Keratinocyte (primary cell): ENCODE results near the gene ZNF521. TPM values are rescaled to one million over a fixed set of nuclear protein-coding genes. Genes with fewer than 3 reads are reported as not detected.

ENCODE experiments used
- DNase-seq: peaks from one replicate; pipeline ENCODE4 v3.0.0-alpha.2; 2011; ENCODE audit warnings: low read depth, missing footprints, low spot score
- FAIRE-seq: peaks from 2 replicates; lab custom pipeline; 2011; peaks lifted over from hg19 to GRCh38; lab: Jason Lieb, UNC
- H2AFZ ChIP-seq: 2 replicates; pipeline ENCODE4 v1.6.0; 2012; ENCODE audit warnings: low read length, control low read depth, inconsistent platforms; ENCODE audit not compliant: control insufficient read depth
- H3K27ac ChIP-seq: 2 replicates; pipeline ENCODE4 v1.5.1; 2011; ENCODE audit warnings: low read length; ENCODE audit not compliant: control insufficient read depth, insufficient read depth
- H3K27me3 ChIP-seq: 3 replicates; pipeline ENCODE4 v1.6.0; 2011; ENCODE audit warnings: low read length; ENCODE audit not compliant: control insufficient read depth, insufficient read depth; ENCODE audit errors: extremely low read depth
- H3K36me3 ChIP-seq, 2 experiments: 2 replicates in 1 of 2; 3 replicates in 1 of 2; pipeline ENCODE4 v1.5.1; 2011; ENCODE audit warnings: low read length in 2 of 2, mild to moderate bottlenecking in 1 of 2; ENCODE audit not compliant: control insufficient read depth in 2 of 2, insufficient read depth in 2 of 2; ENCODE audit errors: extremely low read depth in 1 of 2
- H3K4me1 ChIP-seq: 3 replicates; pipeline ENCODE4 v1.5.1; 2011; ENCODE audit warnings: low read length; ENCODE audit not compliant: control insufficient read depth, insufficient read depth; ENCODE audit errors: extremely low read depth
- H3K4me2 ChIP-seq: 3 replicates; pipeline ENCODE4 v1.6.0; 2011; ENCODE audit warnings: low read depth, low read length; ENCODE audit not compliant: control insufficient read depth, insufficient read depth; ENCODE audit errors: extremely low read depth
- H3K4me3 ChIP-seq, 3 experiments: fragments of 200-600 bp in 1 of 3; sonication (generic) in 1 of 3; 2 replicates in 2 of 3; 3 replicates in 1 of 3; pipeline ENCODE4 v1.5.1; 2011 to 2016; ENCODE audit warnings: low read length in 3 of 3, mild to moderate bottlenecking in 3 of 3, control low read depth in 2 of 3, inconsistent platforms in 1 of 3, low read depth in 1 of 3, mixed read lengths in 1 of 3, mixed run types in 1 of 3, moderate library complexity in 1 of 3; ENCODE audit not compliant: control insufficient read depth in 2 of 3, insufficient read depth in 2 of 3; ENCODE audit errors: extremely low read depth in 1 of 3
- H3K79me2 ChIP-seq: 2 replicates; pipeline ENCODE4 v1.6.0; 2012; ENCODE audit warnings: low read length; ENCODE audit not compliant: control insufficient read depth, insufficient read depth
- H3K9ac ChIP-seq: 3 replicates; pipeline ENCODE4 v1.6.0; 2011; ENCODE audit warnings: low read length; ENCODE audit not compliant: control insufficient read depth, insufficient read depth; ENCODE audit errors: extremely low read depth
- H3K9me1 ChIP-seq: 3 replicates; pipeline ENCODE4 v1.6.0; 2011; ENCODE audit warnings: low read length; ENCODE audit not compliant: control insufficient read depth, insufficient read depth; ENCODE audit errors: extremely low read depth
- H3K9me3 ChIP-seq: 2 replicates; pipeline ENCODE4 v1.5.1; 2012; ENCODE audit warnings: low read depth, low read length; ENCODE audit not compliant: control insufficient read depth
- H4K20me1 ChIP-seq: 3 replicates; pipeline ENCODE4 v1.6.0; 2011; ENCODE audit warnings: low read length; ENCODE audit not compliant: control insufficient read depth, insufficient read depth; ENCODE audit errors: extremely low read depth
- EZH2 ChIP-seq: IDR thresholded peaks from one replicate; pipeline ENCODE4 v1.6.1; 2012; ENCODE audit warnings: inconsistent platforms, mild to moderate bottlenecking, low read length, moderate library complexity
- dilution Hi-C: fragments of 300-500 bp; cut with MboI; formaldehyde crosslinking; loops from one replicate; pipeline ENCODE4 v1.7.0; 2020; ENCODE audit warnings: low sequenced_read_pairs; ENCODE audit not compliant: extremely low pct_ligation_motif_present
- polyA plus RNA-seq, 5 experiments: library from polyadenylated mRNA; depleted of rRNA in 3 of 5; stranded (reverse) in 3 of 5; stranded (forward) in 1 of 5; unstranded in 1 of 5; fragments of >200 nt; gene quantifications; 1 replicate in 1 of 5; 2 replicates in 3 of 5; 3 replicates in 1 of 5; pipeline versions ENCODE4 v1.2.1 to v1.2.3, GENCODE V29; 2011 to 2012; ENCODE audit warnings: missing spikeins in 2 of 5, low read depth in 1 of 5, low replicate concordance in 1 of 5
- TF ChIP-seq, protein P1 (sequence below), 3 experiments: IDR thresholded peaks in 1 of 3; conservative IDR thresholded peaks in 1 of 3; optimal IDR thresholded peaks in 1 of 3; 2 replicates in 2 of 3; 3 replicates in 1 of 3; pipeline versions ENCODE3 to v1.5.1; 2011; ENCODE audit warnings: low read length in 3 of 3, mild to moderate bottlenecking in 3 of 3, moderate library complexity in 2 of 3, control low read depth in 1 of 3, inconsistent platforms in 1 of 3; ENCODE audit not compliant: insufficient read depth in 2 of 3; ENCODE audit errors: extremely low read depth in 1 of 3

The ZNF521 gene
- polyA plus RNA-seq, 1 donor (not counting 4 experiments of a cell fraction or from before 2014, with no cell fraction given): 0.07 TPM

DNA sequence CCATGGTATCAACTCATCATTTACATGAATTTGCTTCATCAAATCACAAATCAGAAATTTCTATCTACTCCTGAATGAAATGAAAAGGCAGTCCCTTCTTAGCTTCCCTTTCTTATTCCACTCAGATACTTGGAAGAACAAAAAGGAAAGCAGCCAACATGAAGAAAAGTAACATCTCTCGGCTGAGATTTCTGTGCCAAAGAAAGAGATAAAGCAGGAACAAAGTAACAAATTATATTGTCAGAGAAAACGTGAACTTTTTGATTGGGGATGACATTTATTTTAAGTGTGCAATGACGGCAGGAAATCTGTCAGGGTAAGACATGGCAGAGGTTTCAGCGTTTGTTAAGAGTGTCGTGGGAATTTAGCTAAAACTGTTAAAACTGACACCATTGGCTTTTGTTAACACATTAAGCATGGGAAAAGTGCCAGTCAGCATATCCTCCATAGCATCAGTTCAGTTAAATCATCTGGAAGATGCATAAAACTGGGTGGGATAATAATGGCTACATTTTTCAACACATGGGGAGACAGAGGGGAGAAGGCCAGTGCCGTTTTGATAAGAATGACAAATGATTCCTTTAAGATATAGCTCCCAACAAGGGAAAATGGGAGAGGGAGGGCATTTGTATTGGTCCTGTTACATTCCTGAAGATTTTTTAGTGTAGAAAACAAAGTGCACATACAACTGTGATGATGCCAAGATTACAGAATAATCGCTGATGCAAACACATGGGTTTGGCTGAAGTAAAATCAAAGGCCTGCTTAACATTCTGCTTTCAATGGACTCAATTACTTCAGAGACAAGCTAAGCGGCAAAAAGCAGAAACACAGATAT is 211.6 kb downstream of the ZNF521 start:
- Histone ChIP-seq H3K27ac (no peak overlapping the region), H3K4me3 (no peak overlapping the region), H4K20me1 (no peaks in the 10 kb centered on the region), H3K79me2 (no peaks in the 10 kb centered on the region), H3K9me1 (no peaks in the 10 kb centered on the region), H3K27me3 (no peaks in the 10 kb centered on the region), H3K36me3 (no peaks in the 10 kb centered on the region), H3K4me2 (no peak overlapping the region), H3K9me3 (no peaks in the 10 kb centered on the region), H3K9ac (no peak overlapping the region), H2AFZ (no peak overlapping the region), H3K4me1 (no peaks in the 10 kb centered on the region)
- no peak for FAIRE-seq
- no peak for DNase-seq
- TF ChIP-seq, protein P1, sequence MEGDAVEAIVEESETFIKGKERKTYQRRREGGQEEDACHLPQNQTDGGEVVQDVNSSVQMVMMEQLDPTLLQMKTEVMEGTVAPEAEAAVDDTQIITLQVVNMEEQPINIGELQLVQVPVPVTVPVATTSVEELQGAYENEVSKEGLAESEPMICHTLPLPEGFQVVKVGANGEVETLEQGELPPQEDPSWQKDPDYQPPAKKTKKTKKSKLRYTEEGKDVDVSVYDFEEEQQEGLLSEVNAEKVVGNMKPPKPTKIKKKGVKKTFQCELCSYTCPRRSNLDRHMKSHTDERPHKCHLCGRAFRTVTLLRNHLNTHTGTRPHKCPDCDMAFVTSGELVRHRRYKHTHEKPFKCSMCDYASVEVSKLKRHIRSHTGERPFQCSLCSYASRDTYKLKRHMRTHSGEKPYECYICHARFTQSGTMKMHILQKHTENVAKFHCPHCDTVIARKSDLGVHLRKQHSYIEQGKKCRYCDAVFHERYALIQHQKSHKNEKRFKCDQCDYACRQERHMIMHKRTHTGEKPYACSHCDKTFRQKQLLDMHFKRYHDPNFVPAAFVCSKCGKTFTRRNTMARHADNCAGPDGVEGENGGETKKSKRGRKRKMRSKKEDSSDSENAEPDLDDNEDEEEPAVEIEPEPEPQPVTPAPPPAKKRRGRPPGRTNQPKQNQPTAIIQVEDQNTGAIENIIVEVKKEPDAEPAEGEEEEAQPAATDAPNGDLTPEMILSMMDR (optimal IDR thresholded peaks at IDR 0.05 in 1 of 3, IDR thresholded peaks at IDR 0.05 in 1 of 3, conservative IDR thresholded peaks at IDR 0.05 in 1 of 3; ENCODE audit: extremely low read depth in 1 of 3, insufficient read depth in 2 of 3, low read length in 3 of 3): no peak
- no peak for TF ChIP-seq EZH2
- dilution Hi-C loops: no loop called here

DNA sequence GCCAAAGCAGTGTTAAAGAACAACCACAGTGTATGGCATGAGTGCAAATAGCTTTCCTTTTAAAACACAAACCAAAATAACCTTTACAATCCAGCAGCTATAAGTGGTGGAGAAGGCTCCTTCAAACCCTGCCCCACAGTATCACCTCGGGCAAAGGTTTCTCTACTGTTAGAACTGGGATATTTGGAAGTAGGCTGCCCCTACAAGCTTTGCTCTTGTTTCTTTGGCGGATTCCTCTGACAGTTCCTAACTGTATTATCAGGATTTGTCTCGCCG is 214.8 kb downstream of the ZNF521 start:
- no peaks in the 10 kb centered on the region for H3K27me3 ChIP-seq
- H3K4me1 ChIP-seq: no peaks in the 10 kb centered on the region
- no peak overlapping the region for H2AFZ ChIP-seq
- no peaks in the 10 kb centered on the region for H4K20me1 ChIP-seq
- H3K9me3 ChIP-seq: no peaks in the 10 kb centered on the region
- DNase-seq: no peak
- H3K27ac ChIP-seq: no peak overlapping the region
- no peak overlapping the region for H3K9ac ChIP-seq
- no peak overlapping the region for H3K4me2 ChIP-seq
- H3K9me1 ChIP-seq: no peaks in the 10 kb centered on the region
- H3K79me2 ChIP-seq: no peaks in the 10 kb centered on the region
- H3K4me3 ChIP-seq: no peak overlapping the region
- FAIRE-seq: no peak
- TF ChIP-seq, protein P1 (optimal IDR thresholded peaks at IDR 0.05 in 1 of 3, IDR thresholded peaks at IDR 0.05 in 1 of 3, conservative IDR thresholded peaks at IDR 0.05 in 1 of 3; ENCODE audit: extremely low read depth in 1 of 3, insufficient read depth in 2 of 3, low read length in 3 of 3): no peak
- TF ChIP-seq EZH2: no peak
- dilution Hi-C loops: no loop called here
- H3K36me3 ChIP-seq: no peaks in the 10 kb centered on the region
